ENCODE data around the gene MYO1A.
A peak's percentile ranks its signal among the peaks of the same experiment; 100 is the strongest.
"Not testable (repeated sequence)": the region's sequence is repeated elsewhere in the genome, so short reads cannot be mapped to it uniquely, and the experiment has no call there.

MYO1A gene

DNA sequence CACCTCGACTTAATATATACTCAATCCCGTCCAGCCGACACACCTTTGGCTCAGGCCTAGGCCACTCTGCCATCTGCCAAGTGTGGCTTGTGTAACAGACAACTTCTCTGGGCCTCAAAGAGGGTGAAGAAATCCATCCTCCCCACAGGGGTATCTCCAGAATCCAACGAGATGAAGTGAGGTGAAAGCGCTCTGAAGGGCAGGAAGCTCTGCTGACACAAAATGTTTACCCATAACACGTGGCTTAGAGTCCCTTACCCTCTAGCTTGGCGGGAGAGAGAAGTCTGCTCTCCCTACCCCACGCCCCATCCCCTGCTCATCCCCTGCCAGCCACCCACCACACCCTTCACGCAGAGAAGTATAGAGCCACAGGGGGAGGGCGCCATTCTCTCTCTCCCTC is 56.6 kb downstream of the MYO1A start:
- DNase-seq (ENCODE audit: low spot score): no peak

DNA sequence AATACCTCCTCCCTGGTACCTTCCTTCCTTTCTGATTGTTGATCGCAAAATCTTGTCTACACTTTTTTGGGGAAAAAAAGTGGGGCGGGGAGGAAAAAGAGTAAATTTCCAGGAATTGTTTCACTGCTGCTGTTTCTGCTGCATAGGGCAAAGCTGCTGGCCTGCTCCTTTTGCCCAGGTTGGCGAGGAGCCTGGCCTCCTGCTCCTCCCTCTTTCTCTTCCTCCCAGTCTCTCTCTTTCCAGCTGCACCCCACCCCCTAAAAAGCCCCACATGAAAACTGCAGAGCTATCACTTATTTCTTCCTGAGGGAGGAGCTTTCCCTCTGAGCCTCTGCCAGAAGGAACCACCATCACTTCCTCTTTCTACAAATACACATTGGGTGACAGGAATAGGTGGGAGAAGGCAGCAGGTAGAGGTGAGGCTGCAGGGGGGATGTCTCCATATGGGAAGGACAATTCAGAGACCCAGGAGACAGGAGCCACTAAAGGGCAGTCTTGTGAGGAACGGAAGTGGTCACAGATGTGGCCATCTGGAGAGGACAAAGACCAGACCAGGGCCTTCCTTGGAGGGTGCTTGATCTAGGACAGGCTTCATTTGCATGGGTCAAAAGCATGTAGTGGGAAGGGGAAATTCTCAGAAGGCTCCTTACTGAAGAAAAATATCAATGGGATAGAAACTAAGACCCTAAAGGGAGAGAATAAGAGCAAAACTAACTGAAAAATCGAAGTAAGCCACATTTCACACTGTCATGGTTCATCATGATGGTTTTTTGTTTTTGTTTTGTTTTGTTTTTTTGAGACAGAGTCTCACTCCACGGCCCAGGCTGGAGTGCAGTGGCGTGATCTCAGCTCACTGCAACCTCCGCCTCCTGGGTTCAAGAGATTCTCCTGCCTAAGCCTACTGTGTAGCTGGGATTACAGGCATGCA is 58.3 kb downstream of the MYO1A start:
- DNase-seq (ENCODE audit: low spot score): no peak

DNA sequence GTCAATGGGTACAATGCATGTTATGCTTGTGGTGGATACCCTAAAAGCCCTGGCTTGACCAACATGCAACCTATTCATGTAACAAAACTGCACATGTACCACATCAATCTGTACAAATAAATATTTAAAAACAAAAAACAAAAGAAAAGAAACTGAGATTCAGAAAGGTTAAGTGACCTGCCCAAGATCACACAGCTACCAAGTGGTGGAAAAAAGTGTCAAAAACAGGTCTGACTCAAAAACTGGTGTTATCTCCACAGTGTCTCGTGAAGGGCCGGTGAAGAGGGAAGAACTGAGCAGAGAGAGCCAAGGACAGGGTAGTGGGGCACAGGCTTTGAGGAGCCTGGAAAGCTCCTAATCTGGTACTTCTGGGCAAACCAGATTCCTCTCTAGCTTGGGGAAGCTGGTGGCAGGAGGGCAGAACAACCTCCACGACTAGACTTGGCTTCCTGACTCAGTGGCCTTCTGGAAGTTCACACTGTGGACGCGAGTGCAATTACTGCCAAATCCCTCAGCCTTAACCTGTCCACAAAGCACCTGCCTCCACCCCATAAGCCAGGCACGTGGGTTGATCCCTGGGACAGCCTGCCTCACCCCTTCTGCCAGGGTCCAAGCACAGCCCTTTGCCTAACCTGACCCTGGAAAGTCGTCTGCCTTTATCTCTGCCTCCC is 59.1 kb downstream of the MYO1A start:
- DNase-seq (ENCODE audit: low spot score): no peak

DNA sequence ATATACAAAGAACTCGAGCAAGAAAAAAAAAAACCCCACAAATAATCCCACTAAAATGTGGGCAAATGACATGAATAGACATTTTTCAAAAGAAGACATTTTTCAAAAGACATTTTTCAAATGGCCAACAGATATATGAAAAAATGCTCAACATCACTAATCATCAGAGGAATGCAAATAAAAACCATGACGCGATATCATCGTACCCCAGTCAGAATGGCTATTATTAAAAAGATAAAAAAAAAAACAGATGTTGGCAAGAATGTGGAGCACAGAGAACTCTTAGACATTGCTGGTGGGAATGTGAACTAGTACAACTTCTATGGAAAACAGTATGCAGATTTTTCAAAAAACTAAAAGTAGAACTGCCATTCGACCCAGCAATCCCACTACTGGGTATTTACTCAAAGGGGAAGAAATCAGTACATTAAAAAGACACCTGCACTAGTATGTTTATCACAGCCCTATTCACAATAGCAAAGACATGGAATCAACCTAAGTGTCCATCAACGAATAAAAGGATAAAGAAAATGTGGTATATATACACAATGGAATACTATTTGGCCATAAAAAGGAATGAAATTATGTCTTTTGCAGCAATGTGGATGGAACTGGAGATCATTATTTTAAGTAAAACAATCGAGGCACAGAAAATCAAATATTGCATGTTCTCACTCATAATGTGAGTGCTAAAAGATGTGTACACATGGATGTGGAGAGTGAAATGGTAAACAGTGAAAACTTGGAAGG is 59.9 kb downstream of the MYO1A start:
- DNase-seq (ENCODE audit: low spot score): no peak

DNA sequence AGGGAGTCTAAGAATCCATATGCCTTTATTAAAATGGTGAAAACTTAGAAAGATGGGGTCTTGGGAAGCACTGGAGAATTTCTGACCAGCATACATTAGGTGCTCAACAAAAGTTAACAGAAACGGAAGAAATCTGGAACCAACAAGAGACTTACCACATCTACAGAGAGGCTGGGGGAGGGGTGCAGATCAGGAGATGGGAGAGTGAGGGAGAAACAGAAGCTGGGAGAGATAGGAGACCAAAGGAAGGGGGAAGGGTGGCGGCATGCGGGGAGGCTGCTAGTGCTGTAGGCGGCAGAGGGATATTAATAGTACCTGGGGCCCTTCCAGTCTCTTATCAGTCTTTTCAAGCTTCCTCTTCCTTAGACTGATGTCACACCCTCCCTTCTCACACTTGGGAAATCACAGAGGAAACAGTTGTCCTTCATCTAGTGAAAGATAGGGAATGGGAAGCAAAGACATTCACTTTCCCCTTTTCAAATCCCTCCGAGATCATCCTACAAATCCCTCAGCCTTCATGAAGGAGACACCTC is 61.7 kb downstream of the MYO1A start:
- no peak for DNase-seq (ENCODE audit: low spot score)

DNA sequence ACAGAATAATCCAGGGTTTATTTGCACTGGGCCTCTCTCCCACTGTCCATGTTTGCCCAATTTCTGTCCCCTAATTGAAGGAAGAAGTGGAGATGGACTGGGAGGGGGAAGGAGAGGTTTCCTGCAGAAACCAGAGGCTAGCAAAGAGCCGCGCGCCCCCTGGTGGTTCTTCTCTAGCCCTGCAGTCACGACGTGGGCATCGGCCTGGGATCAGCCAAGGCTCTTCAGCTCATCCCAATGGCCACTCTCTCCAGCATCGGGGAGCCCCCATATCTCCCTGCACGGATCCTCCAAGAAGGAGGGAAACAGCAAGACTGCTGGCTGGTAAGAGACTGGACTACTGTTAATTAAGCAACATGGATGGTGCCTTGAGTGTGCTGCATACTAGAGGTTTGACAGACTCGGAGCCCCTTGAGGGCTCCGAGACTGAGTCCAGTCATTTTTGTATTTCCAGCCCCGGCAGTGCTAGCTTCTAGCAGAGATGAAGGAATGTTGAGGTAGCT is 62.3 kb downstream of the MYO1A start:
- peak; percentile 66 for DNase-seq (ENCODE audit: low spot score)

DNA sequence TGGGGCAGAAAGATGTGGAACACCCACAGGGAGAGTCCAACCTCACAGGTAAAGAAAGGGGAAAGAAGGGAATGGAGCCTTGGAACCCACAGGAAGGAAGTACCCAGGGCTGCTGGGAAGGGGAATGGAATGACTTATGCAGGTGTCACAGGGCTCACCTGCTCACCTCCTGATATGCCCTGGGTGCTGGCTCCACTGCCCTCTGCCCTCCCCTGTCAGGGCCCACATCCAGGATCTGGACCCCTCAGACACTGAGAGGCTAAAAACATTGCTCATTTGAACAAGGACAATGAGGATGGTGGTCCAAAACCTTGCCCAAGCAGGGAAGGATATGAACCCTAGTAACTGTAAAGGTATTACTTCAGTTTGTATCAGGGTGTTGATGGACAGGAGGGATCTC is 62.9 kb downstream of the MYO1A start:
- DNase-seq (ENCODE audit: low spot score): no peak

DNA sequence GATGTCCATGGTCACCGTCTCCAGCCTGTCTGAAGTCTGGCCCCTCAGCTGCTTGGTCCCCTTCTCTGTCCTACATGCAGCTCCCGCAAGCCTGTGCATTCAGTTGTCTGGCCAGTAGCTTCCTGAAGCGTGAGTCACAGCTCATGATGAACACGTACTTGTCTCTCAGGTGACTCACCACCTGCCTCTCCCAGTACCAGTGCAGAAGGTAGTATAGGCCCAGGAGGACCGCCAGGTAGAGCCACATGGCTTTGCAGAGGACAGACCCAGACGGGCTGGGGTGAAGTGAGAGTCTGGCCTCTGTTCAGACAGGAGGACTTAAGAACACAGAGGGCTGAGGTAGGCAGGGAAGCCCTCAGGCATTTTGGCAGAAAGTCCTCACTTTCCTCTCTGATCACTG is 64.2 kb downstream of the MYO1A start:
- DNase-seq (ENCODE audit: low spot score): not testable (repeated sequence)

DNA sequence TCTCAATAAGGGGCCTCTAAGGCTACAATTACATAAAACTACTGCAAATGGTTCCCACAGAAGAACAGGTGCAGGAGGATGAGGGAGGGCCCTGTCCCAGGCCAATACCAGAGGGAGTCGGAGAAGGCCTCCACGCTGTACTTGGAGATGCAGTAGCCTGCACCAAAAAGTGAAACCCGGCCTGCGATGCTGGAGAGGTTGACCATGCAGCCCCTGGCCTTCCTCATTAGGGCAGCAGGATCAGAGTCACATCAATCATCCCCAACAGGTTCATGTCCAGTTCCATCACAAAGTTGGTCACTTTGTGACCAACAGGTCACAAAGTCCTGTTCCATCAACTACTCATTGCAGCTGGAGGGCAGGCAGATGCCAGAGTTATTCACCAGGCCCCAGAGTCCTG is 66.5 kb downstream of the MYO1A start:
- DNase-seq (ENCODE audit: low spot score): no peak

DNA sequence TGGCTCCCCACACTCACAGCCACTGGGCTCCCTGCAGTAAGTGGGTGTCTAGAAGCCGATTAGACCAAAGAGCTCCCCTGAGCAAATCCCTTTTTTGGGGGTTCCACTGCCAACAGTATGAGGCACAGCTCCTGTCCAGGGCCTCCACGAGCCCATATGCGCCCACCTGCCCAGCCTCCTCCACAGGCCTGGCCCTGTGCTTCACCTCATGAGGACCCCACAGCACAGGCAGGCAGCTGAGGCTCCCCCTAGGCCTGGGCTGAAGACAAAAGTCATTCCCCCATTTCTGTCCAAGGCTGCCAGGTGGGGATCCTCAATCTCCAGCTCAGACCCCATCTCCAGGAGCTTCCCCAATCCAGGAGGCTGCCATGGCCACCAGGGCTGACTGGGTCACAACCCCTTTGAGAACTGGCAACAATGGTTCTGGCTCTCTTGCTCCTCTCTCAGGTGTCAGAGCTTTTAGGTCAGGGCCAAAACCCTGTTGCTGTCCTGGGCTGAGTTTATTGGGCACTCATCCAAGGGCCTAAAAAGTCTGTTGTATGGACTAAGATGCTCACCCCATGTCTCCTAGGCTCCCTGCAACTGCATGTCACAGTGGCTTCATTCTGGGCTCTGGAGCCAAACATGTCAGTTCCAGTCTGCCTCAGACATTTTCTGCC is 67.2 kb downstream of the MYO1A start:
- not testable (repeated sequence) for DNase-seq (ENCODE audit: low spot score)

DNA sequence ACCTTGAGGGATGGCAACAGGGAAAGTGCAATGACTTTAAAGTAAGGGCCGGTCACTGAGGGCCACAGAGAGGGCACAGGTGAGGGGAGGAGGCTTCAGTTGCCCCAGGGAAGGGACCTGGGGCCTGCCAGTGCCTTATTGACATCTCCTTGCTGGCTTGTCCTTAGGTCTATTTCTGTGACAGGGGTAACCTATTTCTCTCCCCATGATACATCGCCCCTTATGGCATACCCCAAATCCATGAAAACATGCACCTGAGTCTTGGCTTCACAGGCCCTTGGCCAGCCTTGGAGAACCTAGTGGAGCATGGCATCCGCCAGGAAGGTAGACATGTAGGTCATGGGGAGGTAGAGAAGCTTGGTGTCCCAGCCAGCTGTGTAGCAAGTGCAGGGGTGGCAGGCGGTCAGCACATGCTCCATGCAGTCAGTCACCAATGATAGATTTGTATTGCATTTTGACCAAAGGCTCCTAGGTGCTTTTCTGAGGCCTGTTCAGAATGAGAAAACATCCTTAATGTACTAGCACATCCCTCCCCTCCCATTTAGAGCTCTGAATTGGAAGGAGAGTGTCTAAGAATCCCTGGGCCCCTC is 68.9 kb downstream of the MYO1A start:
- DNase-seq (ENCODE audit: low spot score): no peak

DNA sequence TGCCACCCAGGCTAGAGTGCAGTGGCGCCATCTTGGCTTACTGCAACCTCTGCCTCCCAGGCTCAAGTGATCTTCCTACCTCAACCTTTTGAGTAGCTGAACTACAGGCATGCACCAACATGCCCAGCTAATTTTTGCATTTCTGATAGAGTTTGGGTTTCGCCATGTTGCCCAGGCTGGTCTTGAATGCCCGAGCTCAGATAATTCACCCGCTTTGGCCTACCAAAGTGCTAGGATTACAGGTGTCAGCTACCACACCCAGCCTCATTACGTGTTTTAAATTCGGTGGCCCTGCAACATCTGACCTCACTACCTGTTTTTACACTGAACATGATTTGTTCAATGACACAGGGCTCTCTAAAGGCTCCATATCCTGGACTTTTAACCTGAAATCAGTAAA is 69.7 kb downstream of the MYO1A start:
- DNase-seq (ENCODE audit: low spot score): no peak

DNA sequence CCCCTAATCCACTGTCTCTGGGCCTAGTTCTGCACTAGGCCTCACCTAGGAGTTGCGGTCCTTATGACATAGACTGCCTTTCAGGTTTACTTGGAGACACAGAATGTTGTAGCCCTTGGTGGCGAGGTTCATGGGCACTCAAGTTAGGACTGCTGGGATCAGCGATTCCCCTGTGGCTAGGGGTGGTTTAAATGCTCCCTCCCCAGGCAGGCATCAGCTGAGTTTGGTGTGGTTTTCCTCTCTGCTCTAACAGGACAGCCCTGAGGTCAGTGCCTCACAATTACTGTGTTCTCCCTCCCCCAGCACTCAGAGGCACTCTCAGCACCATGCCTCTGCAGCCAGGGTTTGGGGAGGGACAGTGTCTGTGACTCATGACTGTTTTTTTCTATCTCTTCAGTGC is 70.3 kb downstream of the MYO1A start:
- DNase-seq (ENCODE audit: low spot score): no peak

Data from CD4-positive, alpha-beta T cell treated with Interleukin-6 at 100 ng/mL for 8 hours (primary cell).